Endothelial cell of umbilical vein (primary cell): ENCODE results near the gene ENO4. TPM values are rescaled to one million over a fixed set of nuclear protein-coding genes. Genes with fewer than 3 reads are reported as not detected.

ENCODE experiments used
- BruUV-seq: library from RNA; stranded (reverse); fragments of 400-500 nt; replicated peaks from 2 replicates; lab custom pipeline; 2021; lab: Mats Ljungman, UMichigan
- CTCF ChIA-PET: fragments of 300-600, 350-600 bp; sonication (Branson Sonifier 250); formaldehyde crosslinking; loops from one replicate; lab custom pipeline; 2021; ENCODE audit warnings: antibody characterized with exemption, inconsistent platforms; lab: Charles Lee
- POLR2A ChIA-PET: fragments of 300-600, 350-600 bp; sonication (Branson Sonifier 250); formaldehyde crosslinking; loops from one replicate; lab custom pipeline; 2021; ENCODE audit warnings: antibody characterized with exemption, inconsistent platforms; lab: Charles Lee
- DNase-seq: peaks from one replicate; pipeline ENCODE4 v3.0.0-alpha.2; 2011; ENCODE audit warnings: low read depth, low spot score
- FAIRE-seq: peaks from 2 replicates; lab custom pipeline; 2011; peaks lifted over from hg19 to GRCh38; lab: Jason Lieb, UNC
- H2AFZ ChIP-seq: 2 replicates; pipeline ENCODE4 v1.6.0; 2012; ENCODE audit warnings: low read depth, low read length, control low read depth, inconsistent platforms
- H3K27ac ChIP-seq: 2 replicates; pipeline ENCODE4 v1.5.1; 2011; ENCODE audit warnings: low read depth, mild to moderate bottlenecking, control low read depth, low read length, moderate library complexity; ENCODE audit not compliant: insufficient read depth
- H3K27me3 ChIP-seq, 2 experiments: 2 replicates each; pipeline versions ENCODE4 v1.6.0 to v1.6.1; 2011; ENCODE audit warnings: low read length in 2 of 2, mixed read lengths in 1 of 2; ENCODE audit not compliant: control insufficient read depth in 2 of 2, insufficient read depth in 2 of 2
- H3K36me3 ChIP-seq, 2 experiments: 2 replicates in 1 of 2; 3 replicates in 1 of 2; pipeline ENCODE4 v1.5.1; 2011; ENCODE audit warnings: low read length in 2 of 2, mild to moderate bottlenecking in 1 of 2, moderate library complexity in 1 of 2; ENCODE audit not compliant: control insufficient read depth in 2 of 2, insufficient read depth in 2 of 2; ENCODE audit errors: extremely low read depth in 1 of 2
- H3K4me1 ChIP-seq: 3 replicates; pipeline ENCODE4 v1.5.1; 2011; ENCODE audit warnings: mild to moderate bottlenecking, low read length; ENCODE audit not compliant: control insufficient read depth, insufficient read depth; ENCODE audit errors: extremely low read depth
- H3K4me2 ChIP-seq: 2 replicates; pipeline ENCODE4 v1.6.1; 2011; ENCODE audit warnings: low read length, control low read depth, mixed read lengths; ENCODE audit not compliant: insufficient read depth
- H3K4me3 ChIP-seq, 3 experiments: fragments of 200-600 bp in 1 of 3; sonication (generic), shearing (Covaris generic) in 1 of 3; replicated peaks in 1 of 3; 2 replicates each; pipeline ENCODE4 v1.5.1; 2011 to 2016; ENCODE audit warnings: control low read depth in 3 of 3, low read length in 3 of 3, mild to moderate bottlenecking in 2 of 3, inconsistent platforms in 1 of 3, low read depth in 1 of 3, moderate library complexity in 1 of 3; ENCODE audit not compliant: insufficient read depth in 1 of 3
- H3K79me2 ChIP-seq: 2 replicates; pipeline ENCODE4 v1.6.0; 2012; ENCODE audit warnings: low read length, inconsistent platforms; ENCODE audit not compliant: control insufficient read depth, insufficient read depth
- H3K9ac ChIP-seq: replicated peaks from 2 replicates; pipeline ENCODE3; 2011; ENCODE audit warnings: low read length, control low read depth; ENCODE audit not compliant: insufficient read depth; ENCODE audit errors: extremely low read depth
- H3K9me1 ChIP-seq: replicated peaks from 3 replicates; pipeline ENCODE4 v1.6.0; 2011; ENCODE audit warnings: mild to moderate bottlenecking, low read length; ENCODE audit not compliant: control insufficient read depth, insufficient read depth; ENCODE audit errors: extremely low read depth
- H3K9me3 ChIP-seq: replicated peaks from 2 replicates; pipeline ENCODE4 v1.5.1; 2012; ENCODE audit warnings: low read length, inconsistent platforms; ENCODE audit not compliant: control insufficient read depth, insufficient read depth
- H4K20me1 ChIP-seq: replicated peaks from 2 replicates; pipeline ENCODE3; 2011; ENCODE audit warnings: mild to moderate bottlenecking, low read length; ENCODE audit not compliant: control insufficient read depth, insufficient read depth; ENCODE audit errors: extremely low read depth
- EZH2 ChIP-seq: IDR thresholded peaks from 2 replicates; pipeline ENCODE4 v1.6.1; 2012; ENCODE audit warnings: borderline replicate concordance, low read depth, mild to moderate bottlenecking, moderate library complexity, low read length, inconsistent platforms; ENCODE audit not compliant: severe bottlenecking
- FOS ChIP-seq: IDR thresholded peaks from 2 replicates; pipeline ENCODE4 v1.6.1; 2011; ENCODE audit warnings: mild to moderate bottlenecking, low read length, moderate library complexity, borderline replicate concordance; ENCODE audit not compliant: insufficient read depth
- GATA2 ChIP-seq: IDR thresholded peaks from 2 replicates; pipeline ENCODE4 v1.7.0; 2011; ENCODE audit warnings: low read depth, mild to moderate bottlenecking, moderate library complexity, mixed read lengths, low read length; ENCODE audit not compliant: insufficient read length, insufficient read depth
- JUN ChIP-seq: IDR thresholded peaks from 2 replicates; pipeline ENCODE4 v1.6.1; 2011; ENCODE audit warnings: borderline replicate concordance, low read depth; ENCODE audit not compliant: insufficient read length, insufficient read depth
- MYC ChIP-seq: IDR thresholded peaks from one replicate; pipeline ENCODE4 v1.6.1; 2011; ENCODE audit warnings: mild to moderate bottlenecking, low read depth, low read length
- POLR2A ChIP-seq: IDR thresholded peaks from 2 replicates; pipeline ENCODE4 v1.6.1; 2012; ENCODE audit warnings: low read depth, mild to moderate bottlenecking, control low read depth, low read length
- POLR2AphosphoS5 ChIP-seq: IDR thresholded peaks from 2 replicates; pipeline ENCODE4 v1.6.1; 2012; ENCODE audit warnings: low read depth, mild to moderate bottlenecking, control low read depth, low read length, moderate library complexity; ENCODE audit not compliant: insufficient read depth
- dilution Hi-C: fragments of 300-500 bp; cut with MboI; formaldehyde crosslinking; loops from one replicate; pipeline ENCODE4 v1.15.0; 2019; ENCODE audit warnings: low sequenced_read_pairs; ENCODE audit not compliant: extremely low pct_ligation_motif_present
- intact Hi-C: fragments of 100-400 bp; cut with micrococcal nuclease; formaldehyde crosslinking; loops from one replicate; pipeline ENCODE4 v1.10.0; 2022
- polyA plus RNA-seq, 4 experiments: library from polyadenylated mRNA; depleted of rRNA in 3 of 4; stranded (reverse) in 3 of 4; unstranded in 1 of 4; fragments of >200 nt; gene quantifications; 2 replicates each; pipeline versions ENCODE4 v1.2.1 to v1.2.3, GENCODE V29; 2011 to 2012; ENCODE audit warnings: missing spikeins in 1 of 4
- total RNA-seq: library from RNA; stranded (reverse); gene quantifications from 2 replicates; pipeline ENCODE4 v1.2.3, GENCODE V29; 2021
- TF ChIP-seq, protein P1 (sequence below), 2 donors: IDR thresholded peaks; 1 replicate in 1 of 2; 2 replicates in 1 of 2; pipeline ENCODE4 v1.5.1; 2011; ENCODE audit warnings: low read length in 2 of 2, mild to moderate bottlenecking in 2 of 2, moderate library complexity in 2 of 2, control low read depth in 1 of 2, inconsistent platforms in 1 of 2, low read depth in 1 of 2; ENCODE audit not compliant: insufficient read depth in 1 of 2; ENCODE audit errors: extremely low read depth in 1 of 2
- TF ChIP-seq, protein P2 (sequence below): IDR thresholded peaks from 2 replicates; pipeline ENCODE4 v1.6.1; 2011; ENCODE audit not compliant: insufficient read depth, insufficient read length

Gene ENO4
- total and polyA plus RNA-seq, 2 donors (not counting 3 experiments of a cell fraction or from before 2014, with no cell fraction given), result 0.08 TPM; not detected in 1

DNA sequence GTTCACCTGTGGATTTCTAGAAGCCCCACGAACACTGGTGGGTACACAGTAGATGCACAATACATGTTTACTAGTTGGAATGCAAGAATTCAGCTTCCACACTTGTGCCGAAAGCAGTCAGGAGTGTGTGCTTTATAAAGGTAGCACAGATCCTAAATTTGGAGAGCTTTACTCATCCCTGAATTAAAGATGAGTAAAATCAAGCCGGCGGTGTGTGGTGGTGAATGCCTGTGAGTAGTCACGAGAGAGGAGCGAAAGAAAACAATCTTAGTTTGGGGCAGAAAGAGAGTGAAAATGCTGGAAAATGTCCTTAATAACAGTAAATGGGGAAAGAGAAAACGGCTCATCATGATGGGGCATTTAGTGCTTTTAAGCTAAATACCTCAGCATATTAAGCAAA lies 13.6 kb upstream of the ENO4 start:
- Histone ChIP-seq H2AFZ (no peak overlapping the region), H3K4me3 (no peak overlapping the region), H3K4me2 (no peak overlapping the region), H3K9me3 (no peaks in the 10 kb centered on the region), H3K79me2 (no peaks in the 10 kb centered on the region), H3K27ac (no peak overlapping the region), H3K9me1 (no peaks in the 10 kb centered on the region), H4K20me1 (no peaks in the 10 kb centered on the region), H3K4me1 (no peaks in the 10 kb centered on the region), H3K36me3 (no peaks in the 10 kb centered on the region), H3K27me3 (peaks cover 13 to 18% of the 10 kb centered on the region in 2 experiments), H3K9ac (no peak overlapping the region)
- POLR2A ChIA-PET, result no interaction called here
- CTCF ChIA-PET, result interaction anchor here (0.9 to 7.2 kb wide), 5 partner anchors 14 to 339 kb away, joined by 3 to 238 read pairs (median 8); partner anchors contain the start of gene ENO4
- DNase-seq (no peak), FAIRE-seq (no peak)
- dilution Hi-C loops, result no loop called here
- intact Hi-C loops, result loop anchor here (2.0 kb wide), 2 partner anchors 39 to 329 kb away; no protein-coding TSS in a partner anchor
- TF ChIP-seq EZH2 (no peak), POLR2AphosphoS5 (no peak), POLR2A (no peak), JUN (no peak), MYC (no peak), FOS (no peak), GATA2 (no peak)
- TF ChIP-seq, protein P1, sequence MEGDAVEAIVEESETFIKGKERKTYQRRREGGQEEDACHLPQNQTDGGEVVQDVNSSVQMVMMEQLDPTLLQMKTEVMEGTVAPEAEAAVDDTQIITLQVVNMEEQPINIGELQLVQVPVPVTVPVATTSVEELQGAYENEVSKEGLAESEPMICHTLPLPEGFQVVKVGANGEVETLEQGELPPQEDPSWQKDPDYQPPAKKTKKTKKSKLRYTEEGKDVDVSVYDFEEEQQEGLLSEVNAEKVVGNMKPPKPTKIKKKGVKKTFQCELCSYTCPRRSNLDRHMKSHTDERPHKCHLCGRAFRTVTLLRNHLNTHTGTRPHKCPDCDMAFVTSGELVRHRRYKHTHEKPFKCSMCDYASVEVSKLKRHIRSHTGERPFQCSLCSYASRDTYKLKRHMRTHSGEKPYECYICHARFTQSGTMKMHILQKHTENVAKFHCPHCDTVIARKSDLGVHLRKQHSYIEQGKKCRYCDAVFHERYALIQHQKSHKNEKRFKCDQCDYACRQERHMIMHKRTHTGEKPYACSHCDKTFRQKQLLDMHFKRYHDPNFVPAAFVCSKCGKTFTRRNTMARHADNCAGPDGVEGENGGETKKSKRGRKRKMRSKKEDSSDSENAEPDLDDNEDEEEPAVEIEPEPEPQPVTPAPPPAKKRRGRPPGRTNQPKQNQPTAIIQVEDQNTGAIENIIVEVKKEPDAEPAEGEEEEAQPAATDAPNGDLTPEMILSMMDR (IDR thresholded peaks at IDR 0.05; ENCODE audit: extremely low read depth in 1 of 2, insufficient read depth in 1 of 2, low read depth in 1 of 2, low read length in 2 of 2), result no peak
- TF ChIP-seq, protein P2, sequence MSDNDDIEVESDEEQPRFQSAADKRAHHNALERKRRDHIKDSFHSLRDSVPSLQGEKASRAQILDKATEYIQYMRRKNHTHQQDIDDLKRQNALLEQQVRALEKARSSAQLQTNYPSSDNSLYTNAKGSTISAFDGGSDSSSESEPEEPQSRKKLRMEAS, result no peak
- BruUV-seq, result no TSS peak
